GM19438 (cell line): ENCODE measurements around the gene VIL1.

Experiments used
- ATAC-seq: cut with Tn5 transposase; IDR thresholded peaks from one replicate; pipeline ENCODE4 v1.9.1; 2021; ENCODE audit warnings: low read depth; ENCODE audit not compliant: unreplicated experiment

VIL1 gene

DNA sequence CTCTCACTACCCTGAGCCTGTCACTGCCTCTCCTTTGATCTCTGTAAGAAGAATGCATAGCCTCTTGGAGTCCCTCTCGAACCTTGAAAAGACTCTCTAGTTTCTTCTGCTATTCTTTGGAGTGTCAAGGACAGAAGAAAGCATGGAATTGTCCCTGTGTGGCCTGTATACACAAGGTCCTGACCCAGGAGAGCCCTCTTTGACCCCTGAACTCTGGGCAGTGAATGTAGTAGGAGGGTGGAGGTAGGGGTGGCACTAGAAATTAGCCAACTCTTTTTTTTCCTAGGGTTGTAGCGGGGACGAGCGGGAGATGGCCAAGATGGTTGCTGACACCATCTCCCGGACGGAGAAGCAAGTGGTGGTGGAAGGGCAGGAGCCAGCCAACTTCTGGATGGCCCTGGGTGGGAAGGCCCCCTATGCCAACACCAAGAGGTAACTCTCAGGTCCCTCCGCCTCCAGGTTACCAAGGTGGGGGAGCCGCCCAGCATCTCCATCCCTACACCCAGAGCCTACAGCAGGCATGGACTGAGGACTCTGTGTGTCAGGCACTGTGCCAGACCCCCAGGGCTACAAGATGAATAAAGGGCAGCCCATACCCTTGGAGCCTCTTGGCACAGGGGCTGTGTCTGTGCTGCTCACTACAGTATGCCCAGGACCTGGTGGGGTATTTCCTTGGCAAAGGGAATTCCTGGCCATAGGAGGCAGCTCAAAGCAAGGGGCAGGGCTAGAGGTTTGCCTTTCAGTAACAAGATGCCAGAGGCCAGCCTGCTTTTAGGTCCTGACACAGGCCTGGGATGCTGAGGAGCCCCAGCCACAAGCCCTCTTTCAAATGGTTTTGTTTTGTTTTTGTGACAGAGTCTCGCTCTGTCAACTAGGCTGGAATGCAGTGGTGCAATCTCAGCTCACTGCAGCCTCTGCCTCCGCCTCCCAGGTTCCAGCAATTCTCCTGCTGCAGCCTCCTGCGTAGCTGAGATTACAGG is 16.4 kb downstream of the VIL1 start:
- ATAC-seq: no peak

- no peak for ATAC-seq
These were observed 18.1 kb downstream of the VIL1 start for GRCh38 chr2:218436992-218437391.

GRCh38 chr2:218437969-218438368 is 19.0 kb downstream of the VIL1 start:
- no peak for ATAC-seq

DNA sequence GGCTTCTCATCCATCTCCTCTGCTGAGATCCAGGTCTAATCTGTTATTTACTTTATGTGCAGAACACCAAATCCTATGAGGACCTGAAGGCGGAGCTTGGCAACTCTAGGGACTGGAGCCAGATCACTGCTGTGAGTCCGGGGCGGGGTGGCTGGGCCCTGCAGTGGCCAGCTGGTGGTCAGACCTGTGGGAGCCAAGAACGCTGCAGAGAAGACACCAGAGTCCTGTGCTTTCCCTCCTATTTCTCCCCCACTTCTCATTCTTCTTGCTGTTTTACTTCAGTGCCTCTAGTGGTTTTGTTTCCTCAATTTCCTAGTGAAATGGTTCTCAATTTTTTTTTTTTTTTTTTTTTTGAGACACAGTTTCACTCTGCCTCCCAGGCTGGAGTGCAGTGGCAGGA is 19.7 kb downstream of the VIL1 start:
- ATAC-seq: no peak

- ATAC-seq: no peak
These were observed 25.9 kb downstream of the VIL1 start for GRCh38 chr2:218444692-218445357.

DNA sequence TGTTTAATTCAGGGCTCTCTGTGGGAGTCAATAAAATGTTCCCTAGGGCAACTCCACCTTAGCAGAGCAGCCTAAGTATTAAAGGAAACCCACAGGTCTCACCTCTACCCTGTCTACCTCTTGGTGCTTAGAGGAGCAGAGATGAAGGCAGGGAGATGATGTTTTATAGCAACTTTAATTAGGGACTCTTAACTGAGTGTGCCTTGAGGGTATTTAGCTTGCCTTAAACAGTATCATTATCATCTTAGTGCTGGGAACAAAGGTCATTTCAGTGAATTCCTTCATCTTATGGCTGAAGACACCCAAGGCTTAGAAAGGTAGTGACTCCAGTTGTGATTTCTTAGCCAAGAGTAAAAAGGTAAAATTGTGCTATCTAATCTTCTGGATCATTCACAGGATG is 26.7 kb downstream of the VIL1 start:
- ATAC-seq: no peak

DNA sequence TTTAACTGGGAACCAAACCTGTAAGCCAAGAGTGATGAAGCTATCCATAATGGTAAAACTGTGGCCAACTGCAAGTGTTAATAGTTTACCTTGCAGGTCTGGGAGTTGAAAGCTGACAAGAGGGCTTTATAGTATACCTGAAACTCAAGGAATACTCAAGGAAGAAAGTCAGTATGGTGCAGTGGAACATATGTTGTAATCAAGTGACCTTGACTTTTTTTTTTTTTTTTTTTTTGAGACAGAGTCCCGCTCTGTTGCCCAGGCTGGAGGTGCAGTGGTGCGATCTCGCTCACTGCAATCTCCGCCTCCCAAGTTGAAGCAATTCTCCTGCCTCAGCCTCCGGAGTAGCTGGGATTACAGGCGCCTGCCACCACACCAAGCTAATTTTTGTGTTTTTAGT is 27.6 kb downstream of the VIL1 start:
- no peak for ATAC-seq

DNA sequence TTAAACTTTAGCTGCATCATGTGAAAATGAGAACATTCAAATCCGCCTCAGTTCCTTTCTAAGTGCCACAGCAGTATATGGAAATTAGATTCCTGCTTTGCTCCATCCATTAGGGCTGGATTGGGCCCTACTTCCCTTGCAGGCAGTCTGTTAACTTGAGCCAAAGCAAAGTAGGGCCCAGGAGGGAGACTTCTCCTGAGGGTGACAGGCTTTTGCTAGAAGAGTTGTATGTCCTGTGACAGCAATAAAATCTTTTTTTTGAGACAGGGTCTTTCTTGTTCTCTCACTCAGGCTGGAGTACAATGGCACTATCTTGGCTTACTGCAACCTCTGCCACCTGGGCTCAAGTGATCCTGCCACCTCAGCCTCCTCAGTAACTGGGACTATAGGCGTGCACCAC is 28.1 kb downstream of the VIL1 start:
- no peak for ATAC-seq

GRCh38 chr2:218448934-218449333 is 30.0 kb downstream of the VIL1 start:
- ATAC-seq: no peak

DNA sequence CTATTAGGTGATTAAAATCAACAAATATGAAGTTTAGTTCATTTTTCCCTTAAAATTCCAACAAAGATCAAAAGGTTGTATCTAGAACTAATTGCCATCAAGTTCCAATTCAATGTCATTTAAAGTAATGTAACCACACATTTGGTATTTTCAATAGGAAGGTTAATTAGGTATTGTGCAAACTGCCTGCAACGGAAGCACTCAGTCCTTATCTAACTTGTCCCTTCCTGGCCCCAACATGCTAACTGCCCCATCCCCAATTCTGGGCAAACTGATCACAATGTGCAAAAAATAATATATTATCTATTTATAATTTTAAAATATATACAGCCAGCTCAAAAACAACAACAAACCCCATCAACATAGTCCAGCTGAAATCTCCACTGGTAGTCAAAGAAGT is 33.2 kb downstream of the VIL1 start:
- no peak for ATAC-seq

GRCh38 chr2:218456849-218457248 is 37.9 kb downstream of the VIL1 start:
- no peak for ATAC-seq

GRCh38 chr2:218458598-218458997 is 39.7 kb downstream of the VIL1 start:
- ATAC-seq: no peak

DNA sequence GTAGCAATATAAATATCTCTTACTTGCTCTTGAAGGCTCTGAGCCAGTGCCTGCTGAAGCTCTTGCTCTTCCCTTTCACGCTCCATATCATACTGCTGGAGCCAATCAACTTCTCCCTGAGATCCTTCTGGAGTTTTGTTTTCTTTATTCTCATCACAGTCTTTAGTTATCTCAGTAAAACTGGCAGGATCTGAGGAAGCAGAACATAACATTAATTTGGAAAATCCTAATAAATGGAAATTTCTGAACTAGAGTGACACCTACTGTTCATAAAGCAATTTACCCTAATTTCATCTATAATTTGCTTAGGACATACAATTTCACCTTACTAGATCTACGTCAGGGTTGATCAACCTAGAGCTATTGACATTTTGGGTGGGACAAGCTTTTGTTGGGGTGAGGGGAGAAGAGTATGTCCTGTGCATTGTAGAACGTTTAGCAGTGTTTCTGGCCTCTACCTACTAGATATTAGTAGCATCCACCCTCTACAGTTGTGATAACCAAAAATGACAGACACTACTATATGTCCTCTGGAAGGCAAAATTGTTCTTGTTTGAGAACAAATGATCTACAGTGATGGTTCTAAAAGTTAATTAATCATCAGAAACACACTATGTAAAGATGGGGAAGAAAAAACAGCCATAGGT is 47.2 kb downstream of the VIL1 start:
- ATAC-seq: no peak

GRCh38 chr2:218470448-218470847 is 51.5 kb downstream of the VIL1 start:
- ATAC-seq: no peak

DNA sequence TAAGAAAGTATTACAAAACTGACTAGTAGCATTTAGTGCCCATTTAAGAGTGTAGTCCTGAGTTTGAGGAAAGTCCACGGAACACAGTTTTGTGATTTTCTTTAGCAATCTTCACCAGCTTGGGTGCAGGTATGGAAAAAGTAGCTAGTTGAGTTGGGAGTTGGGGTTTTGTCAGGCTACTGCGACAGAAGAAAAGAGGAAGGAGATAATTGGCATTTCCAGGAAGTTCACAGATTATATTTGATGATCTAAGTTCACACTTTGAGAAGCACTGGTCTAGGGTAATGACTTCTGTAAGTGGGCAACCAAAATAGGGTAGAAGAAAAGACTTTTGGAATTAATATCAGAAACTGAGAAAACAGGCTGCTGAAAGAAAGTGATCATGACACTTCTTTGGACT is 52.1 kb downstream of the VIL1 start:
- no peak for ATAC-seq

GRCh38 chr2:218471982-218472381 is 53.1 kb downstream of the VIL1 start:
- ATAC-seq: no peak

DNA sequence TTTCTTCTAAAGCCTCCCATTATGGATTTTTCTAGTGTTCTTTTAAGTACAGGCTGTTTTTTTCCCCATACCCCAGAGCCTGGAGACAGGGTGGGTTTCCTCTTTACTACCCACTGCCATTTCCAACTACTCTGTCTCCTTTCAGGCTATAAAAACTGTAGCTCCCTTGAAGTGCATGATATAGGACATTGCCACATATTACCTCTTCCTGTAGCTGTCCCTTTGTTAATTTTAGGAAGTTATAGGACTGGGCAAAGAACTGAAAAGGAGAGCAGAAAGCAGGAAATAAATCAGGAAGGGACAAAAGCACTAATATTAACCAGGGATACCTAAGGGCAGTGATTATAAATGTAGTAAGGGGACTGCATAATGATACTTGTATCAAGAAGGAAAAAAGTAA is 54.1 kb downstream of the VIL1 start:
- ATAC-seq: no peak

DNA sequence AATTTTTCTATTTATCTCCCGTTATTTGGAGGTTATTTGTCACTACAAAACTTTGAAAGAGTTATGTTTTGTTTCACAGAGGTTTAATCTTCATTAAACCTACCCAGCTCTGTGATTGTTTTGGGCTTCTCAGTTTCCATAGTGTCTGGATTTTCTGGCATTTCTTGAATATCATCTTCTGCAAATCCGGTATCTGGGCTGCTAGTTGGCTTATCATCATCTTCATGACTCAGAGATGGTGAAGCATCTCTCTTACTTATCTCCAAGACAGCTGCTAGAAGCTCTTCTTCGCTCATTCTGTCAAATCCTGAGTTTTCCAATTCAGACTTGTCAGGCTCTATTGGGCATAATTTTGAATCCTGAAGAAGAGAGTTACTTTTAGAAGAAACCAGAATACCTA is 55.6 kb downstream of the VIL1 start:
- ATAC-seq: no peak

- ATAC-seq: no peak
These were observed 57.8 kb downstream of the VIL1 start for GRCh38 chr2:218476676-218477075.

- no peak for ATAC-seq
These were observed 58.3 kb downstream of the VIL1 start for GRCh38 chr2:218477247-218477646.

- ATAC-seq: no peak
These were observed 59.6 kb downstream of the VIL1 start for GRCh38 chr2:218478544-218478943.
